GM12878 (cell line): ENCODE results near the gene ZNF280A. TPM values are rescaled to one million over a fixed set of nuclear protein-coding genes. Genes with fewer than 3 reads are reported as not detected.

Experiments
- ATAC-seq: fragments of 200-7000 bp; cut with Tn5 transposase; 3 replicates; pipeline ENCODE4 v1.9.1; 2020; ENCODE audit warnings: mild to moderate bottlenecking, moderate library complexity
- Bru-seq: library from RNA; stranded (reverse); fragments of 400-500 nt; gene quantifications from one replicate; lab custom pipeline; 2021; lab: Mats Ljungman, UMichigan
- BruChase-seq, 2 experiments: library from RNA; stranded (reverse); fragments of 400-500 nt; gene quantifications; one replicate each; lab custom pipeline; 2021; lab: Mats Ljungman, UMichigan
- BruUV-seq: library from RNA; stranded (reverse); fragments of 400-500 nt; replicated peaks from 2 replicates; lab custom pipeline; 2021; lab: Mats Ljungman, UMichigan
- CTCF ChIA-PET: fragments of 300-600 bp; sonication (Branson Sonifier 250); formaldehyde crosslinking; extraction: SDS; loops from one replicate; lab custom pipeline; 2021; ENCODE audit warnings: inconsistent platforms; lab: Yijun Ruan, JAX
- POLR2A ChIA-PET: fragments of 350-600 bp; formaldehyde crosslinking; extraction: SDS; loops from one replicate; lab custom pipeline; 2021; ENCODE audit warnings: inconsistent platforms; lab: Charles Lee
- RAD21 ChIA-PET: fragments of 300-600 bp; sonication (Branson Sonifier 250); formaldehyde crosslinking; loops from one replicate; lab custom pipeline; 2023; ENCODE audit warnings: antibody characterized with exemption; ENCODE audit not compliant: unreplicated experiment; lab: Charles Lee
- SMC1A ChIA-PET: fragments of 300-600 bp; sonication (Branson Sonifier 250); formaldehyde crosslinking; loops from one replicate; lab custom pipeline; 2023; ENCODE audit not compliant: unreplicated experiment, uncharacterized antibody; lab: Charles Lee
- DNase-seq: peaks from one replicate; pipeline ENCODE4 v3.0.0-alpha.2; 2011; ENCODE audit warnings: low read depth, low spot score
- FAIRE-seq: peaks from 3 replicates; lab custom pipeline; 2011; peaks lifted over from hg19 to GRCh38; lab: Jason Lieb, UNC
- H2AFZ ChIP-seq: 2 replicates; pipeline ENCODE4 v1.6.0; 2011; ENCODE audit warnings: low read depth, low read length, control low read depth; ENCODE audit not compliant: control insufficient read depth
- H3K27ac ChIP-seq: 2 replicates; pipeline ENCODE4 v1.5.1; 2011; ENCODE audit warnings: control low read depth; ENCODE audit not compliant: control insufficient read depth, insufficient read depth
- H3K27me3 ChIP-seq, 2 experiments: replicated peaks in 1 of 2; 2 replicates each; pipeline versions ENCODE4 v1.6.0 to v1.6.1; 2011; ENCODE audit warnings: low read length in 1 of 2; ENCODE audit not compliant: control insufficient read depth in 2 of 2, insufficient read depth in 2 of 2
- H3K36me3 ChIP-seq, 2 experiments: 2 replicates each; pipeline ENCODE4 v1.5.1; 2011; ENCODE audit warnings: low read length in 1 of 2; ENCODE audit not compliant: control insufficient read depth in 2 of 2, insufficient read depth in 2 of 2
- H3K4me1 ChIP-seq: 2 replicates; pipeline ENCODE4 v1.6.1; 2011; ENCODE audit warnings: mild to moderate bottlenecking, low read length, moderate library complexity, mixed read lengths; ENCODE audit not compliant: control insufficient read depth, insufficient read depth
- H3K4me2 ChIP-seq: 2 replicates; pipeline ENCODE4 v1.6.0; 2011; ENCODE audit warnings: control low read depth; ENCODE audit not compliant: control insufficient read depth, insufficient read depth
- H3K4me3 ChIP-seq: fragments of 200-600 bp; sonication (generic); 2 replicates; pipeline ENCODE4 v1.5.1; 2016
- H3K79me2 ChIP-seq: 2 replicates; pipeline ENCODE4 v1.6.0; 2011; ENCODE audit warnings: low read length; ENCODE audit not compliant: control insufficient read depth, insufficient read depth
- H3K9ac ChIP-seq: 2 replicates; pipeline ENCODE4 v1.8.0; 2011; ENCODE audit warnings: low read length, control low read depth, mixed read lengths; ENCODE audit not compliant: control insufficient read depth, insufficient read depth
- H3K9me3 ChIP-seq: replicated peaks from 3 replicates; pipeline ENCODE4 v1.5.1; 2011; ENCODE audit warnings: mild to moderate bottlenecking, low read length; ENCODE audit not compliant: control insufficient read depth, insufficient read depth
- H4K20me1 ChIP-seq: 2 replicates; pipeline ENCODE4 v1.6.0; 2011; ENCODE audit not compliant: control insufficient read depth, insufficient read depth
- SKIL ChIP-seq: fragments of 450-650 bp; IDR thresholded peaks from 2 replicates; pipeline ENCODE4 v1.6.1; 2017; ENCODE audit warnings: mild to moderate bottlenecking, low read depth, inconsistent platforms; ENCODE audit not compliant: poor library complexity, severe bottlenecking
- SMC3 ChIP-seq: IDR thresholded peaks from 2 replicates; pipeline ENCODE4 v1.6.1; 2011; ENCODE audit warnings: low read length, improper control_type of control experiment, borderline replicate concordance
- SUZ12 ChIP-seq: fragments of 200-600 bp; sonication (generic); IDR thresholded peaks from one replicate; pipeline ENCODE4 v1.6.1; 2018; ENCODE audit warnings: antibody characterized with exemption, mild to moderate bottlenecking; ENCODE audit not compliant: unreplicated experiment
- WGBS: methylation state at CpG from one replicate; pipeline ENCODE4 v1.1.6; 2016; ENCODE audit warnings: low lambda C conversion rate; ENCODE audit not compliant: insufficient replicate concordance, insufficient coverage; ENCODE audit errors: missing lambda C conversion rate; 5-methylcytosine and 5-hydroxymethylcytosine counted together
- in situ Hi-C: fragments of 300-500 bp; cut with MboI; formaldehyde crosslinking; loops from 9 replicates; pipeline ENCODE4 v1.14.3; 2018; ENCODE audit warnings: mixed read lengths
- intact Hi-C: fragments of 100-400 bp; cut with micrococcal nuclease; formaldehyde crosslinking; loops from one replicate; pipeline ENCODE4 v1.14.2; 2022; ENCODE audit not compliant: unreplicated experiment
- long read RNA-seq, 2 experiments: library from polyadenylated mRNA; unstranded; transcript quantifications; one replicate each; pipeline ENCODE4 v2.0.0, GENCODE V29; 2019 to 2020
- polyA minus RNA-seq, 3 experiments: library from RNA; depleted of rRNA, polyadenylated mRNA; stranded (reverse); fragments of >200 nt; gene quantifications; 2 replicates each; pipeline ENCODE4 v1.2.3, GENCODE V29; 2011
- polyA plus RNA-seq, 11 experiments: library from polyadenylated mRNA; depleted of rRNA in 4 of 11; unstranded in 6 of 11; stranded (reverse) in 5 of 11; fragments of >200 nt; fragmentation: Nextera tagmentation in 4 of 11; fragmentation: Illumina TruSeq in 1 of 11; extraction: Ambion mirVana in 4 of 11; extraction: Trizol in 1 of 11; gene quantifications; 1 replicate in 1 of 11; 2 replicates in 10 of 11; pipeline versions ENCODE4 v1.2.1 to v1.2.3, GENCODE V29; 2011 to 2016; ENCODE audit warnings: inconsistent platforms in 2 of 11, missing spikeins in 2 of 11, low read depth in 1 of 11
- total RNA-seq, 4 experiments: library from RNA; depleted of rRNA in 3 of 4; stranded (reverse); fragments of >200 nt in 3 of 4; fragmentation: Illumina TruSeq in 1 of 4; extraction: Trizol in 1 of 4; gene quantifications; 2 replicates each; pipeline versions ENCODE4 v1.2.1 to v1.2.3, GENCODE V29; 2013 to 2021
- TF ChIP-seq, protein P1 (sequence below): IDR thresholded peaks from 2 replicates; pipeline ENCODE4 v1.6.1; 2012; ENCODE audit warnings: improper control_type of control experiment, low read depth, low read length; ENCODE audit not compliant: insufficient replicate concordance
- TF ChIP-seq, protein P2 (sequence below): IDR thresholded peaks from 2 replicates; pipeline ENCODE4 v1.6.1; 2012; ENCODE audit warnings: low read length, inconsistent platforms

ZNF280A gene
- not detected in 2 replicates for total RNA-seq (2013; cell fraction: nucleolus; rRNA removed)
- total RNA-seq (2014; rRNA removed) (0.06 TPM in 1 of 2 replicates, not detected in the other), total RNA-seq (2014; rRNA removed; fragmentation: Illumina TruSeq; extraction: Trizol) (not detected in 2 replicates), total RNA-seq (2021) (not detected in 2 replicates), polyA plus RNA-seq (2011; rRNA removed) (not detected in 2 replicates), polyA plus RNA-seq (2014; fragmentation: Illumina TruSeq; extraction: Trizol) (0.03 TPM in 1 of 2 replicates, not detected in the other), polyA plus RNA-seq (2014; fragmentation: Nextera tagmentation; extraction: Ambion mirVana) (not detected), polyA plus RNA-seq (2014; rRNA removed) (not detected in 2 replicates), polyA plus RNA-seq (2016; fragmentation: Nextera tagmentation; extraction: Ambion mirVana) (not detected), polyA minus RNA-seq (2011; rRNA and poly(A)+ RNA removed) (not detected in 2 replicates), Bru-seq, nascent RNA (not detected), BruChase-seq, experiment 1, labeled RNA remaining after a 6-hour chase (not detected), BruChase-seq, experiment 2, labeled RNA remaining after a 2-hour chase (percentile 10 among the genes with signal in this experiment)
- polyA plus RNA-seq (2011; ENCODE audit: low read depth): not detected
- polyA plus RNA-seq (2011; cell fraction: cytosol; rRNA removed): not detected in 2 replicates
- polyA plus RNA-seq (2011; cell fraction: nucleus; rRNA removed): not detected in 2 replicates
- not detected in 2 replicates for polyA plus RNA-seq (2012)
- not detected in 2 replicates for polyA minus RNA-seq (2011; cell fraction: cytosol; rRNA and poly(A)+ RNA removed)
- polyA minus RNA-seq (2011; cell fraction: nucleus; rRNA and poly(A)+ RNA removed): not detected in 2 replicates
- long read RNA-seq, experiment 1: 0 reads
- long read RNA-seq, experiment 2: 0 reads

- ChIA-PET CTCF (interaction anchor here (0.9 to 1.4 kb wide), 4 partner anchors 11 to 56 kb away, joined by 3 to 4 read pairs (median 4); partner anchors contain the start of gene ZNF280B), SMC1A (interaction anchor here (0.6 to 0.8 kb wide), 2 partner anchors 9 to 96 kb away, joined by 3 read pairs; no protein-coding TSS in a partner anchor), POLR2A (interaction anchor here (1.2 kb wide), 1 partner anchor 11 kb away, joined by 4 read pairs; the partner anchor contains the start of gene ZNF280B), RAD21 (interaction anchor here (1.2 kb wide), 1 partner anchor 19 kb away, joined by 3 read pairs; no protein-coding TSS in a partner anchor)
- Histone ChIP-seq H3K9ac (no peak within 1 kb of the TSS), H3K27me3 (no peaks in the 10 kb centered on the region), H3K9me3 (no peaks in the 10 kb centered on the region), H3K27ac (no peak within 1 kb of the TSS), H3K4me1 (no peaks in the 10 kb centered on the region), H3K79me2 (no peaks in the 10 kb centered on the region), H4K20me1 (no peaks in the 10 kb centered on the region), H3K36me3 (no peaks in the 10 kb centered on the region), H3K4me3 (no peak within 1 kb of the TSS), H3K4me2 (no peak within 1 kb of the TSS), H2AFZ (no peak within 1 kb of the TSS)
- DNase-seq: no peak
- no peak for FAIRE-seq
- no TSS peak for BruUV-seq
- in situ Hi-C loops: no loop called here
- intact Hi-C loops: no loop called here
- no peak for ATAC-seq
- TF ChIP-seq, protein P1, sequence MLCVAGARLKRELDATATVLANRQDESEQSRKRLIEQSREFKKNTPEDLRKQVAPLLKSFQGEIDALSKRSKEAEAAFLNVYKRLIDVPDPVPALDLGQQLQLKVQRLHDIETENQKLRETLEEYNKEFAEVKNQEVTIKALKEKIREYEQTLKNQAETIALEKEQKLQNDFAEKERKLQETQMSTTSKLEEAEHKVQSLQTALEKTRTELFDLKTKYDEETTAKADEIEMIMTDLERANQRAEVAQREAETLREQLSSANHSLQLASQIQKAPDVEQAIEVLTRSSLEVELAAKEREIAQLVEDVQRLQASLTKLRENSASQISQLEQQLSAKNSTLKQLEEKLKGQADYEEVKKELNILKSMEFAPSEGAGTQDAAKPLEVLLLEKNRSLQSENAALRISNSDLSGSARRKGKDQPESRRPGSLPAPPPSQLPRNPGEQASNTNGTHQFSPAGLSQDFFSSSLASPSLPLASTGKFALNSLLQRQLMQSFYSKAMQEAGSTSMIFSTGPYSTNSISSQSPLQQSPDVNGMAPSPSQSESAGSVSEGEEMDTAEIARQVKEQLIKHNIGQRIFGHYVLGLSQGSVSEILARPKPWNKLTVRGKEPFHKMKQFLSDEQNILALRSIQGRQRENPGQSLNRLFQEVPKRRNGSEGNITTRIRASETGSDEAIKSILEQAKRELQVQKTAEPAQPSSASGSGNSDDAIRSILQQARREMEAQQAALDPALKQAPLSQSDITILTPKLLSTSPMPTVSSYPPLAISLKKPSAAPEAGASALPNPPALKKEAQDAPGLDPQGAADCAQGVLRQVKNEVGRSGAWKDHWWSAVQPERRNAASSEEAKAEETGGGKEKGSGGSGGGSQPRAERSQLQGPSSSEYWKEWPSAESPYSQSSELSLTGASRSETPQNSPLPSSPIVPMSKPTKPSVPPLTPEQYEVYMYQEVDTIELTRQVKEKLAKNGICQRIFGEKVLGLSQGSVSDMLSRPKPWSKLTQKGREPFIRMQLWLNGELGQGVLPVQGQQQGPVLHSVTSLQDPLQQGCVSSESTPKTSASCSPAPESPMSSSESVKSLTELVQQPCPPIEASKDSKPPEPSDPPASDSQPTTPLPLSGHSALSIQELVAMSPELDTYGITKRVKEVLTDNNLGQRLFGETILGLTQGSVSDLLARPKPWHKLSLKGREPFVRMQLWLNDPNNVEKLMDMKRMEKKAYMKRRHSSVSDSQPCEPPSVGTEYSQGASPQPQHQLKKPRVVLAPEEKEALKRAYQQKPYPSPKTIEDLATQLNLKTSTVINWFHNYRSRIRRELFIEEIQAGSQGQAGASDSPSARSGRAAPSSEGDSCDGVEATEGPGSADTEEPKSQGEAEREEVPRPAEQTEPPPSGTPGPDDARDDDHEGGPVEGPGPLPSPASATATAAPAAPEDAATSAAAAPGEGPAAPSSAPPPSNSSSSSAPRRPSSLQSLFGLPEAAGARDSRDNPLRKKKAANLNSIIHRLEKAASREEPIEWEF: no peak
- TF ChIP-seq SUZ12 (no peak), SKIL (no peak), SMC3 (no peak)
- TF ChIP-seq, protein P2, sequence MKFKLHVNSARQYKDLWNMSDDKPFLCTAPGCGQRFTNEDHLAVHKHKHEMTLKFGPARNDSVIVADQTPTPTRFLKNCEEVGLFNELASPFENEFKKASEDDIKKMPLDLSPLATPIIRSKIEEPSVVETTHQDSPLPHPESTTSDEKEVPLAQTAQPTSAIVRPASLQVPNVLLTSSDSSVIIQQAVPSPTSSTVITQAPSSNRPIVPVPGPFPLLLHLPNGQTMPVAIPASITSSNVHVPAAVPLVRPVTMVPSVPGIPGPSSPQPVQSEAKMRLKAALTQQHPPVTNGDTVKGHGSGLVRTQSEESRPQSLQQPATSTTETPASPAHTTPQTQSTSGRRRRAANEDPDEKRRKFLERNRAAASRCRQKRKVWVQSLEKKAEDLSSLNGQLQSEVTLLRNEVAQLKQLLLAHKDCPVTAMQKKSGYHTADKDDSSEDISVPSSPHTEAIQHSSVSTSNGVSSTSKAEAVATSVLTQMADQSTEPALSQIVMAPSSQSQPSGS: no peak
- 68% methylated on average over 12 of the region's 12 CpGs for WGBS
Measured at GRCh38 chr22:22520020-22520656, at the start of gene ZNF280A. Gene ZNF280A, minus strand, starts transcription at chr22:22520270. Its CDS starts 4,640 bp downstream, at chr22:22515630.
